Measurements from ENCODE around the gene ZNF397.

- TF ChIP-seq POLR2A (IDR thresholded peaks at IDR 0.05; ENCODE audit: low read length) (no peak), GATA1 (IDR thresholded peaks at IDR 0.05; ENCODE audit: low read depth, low read length) (no peak)
Observed at GRCh38 chr18:35191698-35192025, 49.2 kb upstream of the ZNF397 start.

All from erythroblast (primary cell).